RPMI7951 (cell line): ENCODE measurements around the gene KCNAB1. TPM values are rescaled to one million over a fixed set of nuclear protein-coding genes. Genes with fewer than 3 reads are reported as not detected.
A peak's percentile ranks its signal among the peaks of the same experiment; 100 is the strongest.
"Not testable (repeated sequence)": the region's sequence is repeated elsewhere in the genome, so short reads cannot be mapped to it uniquely, and the experiment has no call there.

Experiments
- DNase-seq: peaks from one replicate; pipeline ENCODE4 v3.0.0-alpha.2; 2012; ENCODE audit warnings: low read depth
- total RNA-seq: library from RNA; depleted of rRNA; stranded (reverse); fragments of >200 nt; shearing (Covaris generic); gene quantifications from 2 replicates; pipeline ENCODE4 v1.2.3, GENCODE V29; 2014

KCNAB1 gene
- total RNA-seq, 1 experiment from 2014 or later = 0.96 TPM

DNA sequence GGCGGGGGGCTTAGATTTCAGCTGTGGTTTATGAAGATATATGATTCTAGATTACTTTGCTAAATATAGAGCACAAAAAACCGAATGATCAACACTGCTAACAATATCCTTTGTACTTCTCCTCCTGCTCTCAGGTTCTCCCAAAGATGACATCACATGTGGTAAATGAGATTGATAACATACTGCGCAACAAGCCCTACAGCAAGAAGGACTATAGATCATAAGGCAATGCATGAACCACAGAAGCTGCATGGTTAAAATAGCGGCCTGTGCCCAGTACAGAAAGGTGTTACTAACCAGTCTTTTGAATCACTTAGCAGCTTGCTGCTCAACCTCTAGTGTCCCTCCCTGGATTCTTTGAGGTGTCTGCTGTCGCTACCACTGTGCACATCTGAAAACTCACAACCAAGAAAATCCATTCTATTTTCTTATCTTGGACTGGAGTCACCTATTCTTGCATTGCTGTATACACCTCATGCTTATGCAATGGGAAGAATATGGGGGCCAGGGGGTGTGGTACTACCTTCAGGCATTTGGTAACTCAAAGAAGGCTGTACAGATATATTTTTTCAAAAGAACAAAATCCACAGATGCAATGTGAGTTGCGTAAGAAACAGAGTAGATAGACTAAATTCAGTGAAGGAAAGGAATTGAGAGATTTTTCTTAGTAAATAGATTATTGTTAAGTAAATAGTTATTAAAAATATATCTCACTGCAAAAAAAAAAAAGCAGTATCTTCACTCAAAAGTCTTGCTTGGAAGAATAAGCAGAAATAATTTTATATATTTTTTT lies 416.3 kb downstream of the KCNAB1 start:
- DNase-seq = no peak

GRCh38 chr3:156539051-156539450 lies 418.7 kb downstream of the KCNAB1 start:
- no peak for DNase-seq

GRCh38 chr3:156539802-156540201 lies 419.4 kb downstream of the KCNAB1 start:
- no peak for DNase-seq

GRCh38 chr3:156542101-156543042 lies 422.0 kb downstream of the KCNAB1 start:
- DNase-seq = no peak

DNA sequence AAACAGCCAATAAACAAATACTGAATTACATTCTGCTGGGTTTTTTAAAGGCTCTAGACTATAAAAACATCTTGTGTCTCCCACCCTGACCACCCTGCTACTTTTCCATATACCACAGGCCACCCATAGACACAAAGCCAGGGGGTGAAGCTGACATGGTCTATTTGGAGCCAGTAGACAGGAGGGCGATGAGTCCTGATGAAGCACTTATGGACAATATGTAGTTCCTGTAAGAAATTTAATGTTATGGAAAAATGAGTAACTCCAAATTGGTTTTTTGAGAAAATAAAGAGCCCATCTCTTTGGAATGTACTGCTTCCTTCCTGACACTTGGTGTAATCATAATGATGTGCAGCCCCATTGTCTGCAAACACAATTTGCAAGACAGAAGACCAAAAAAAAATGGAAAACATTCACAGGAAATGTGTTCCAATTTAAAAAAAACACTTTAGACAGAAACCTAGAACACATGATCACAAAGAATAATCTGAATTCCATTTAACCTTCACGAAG lies 422.7 kb downstream of the KCNAB1 start:
- DNase-seq = no peak

GRCh38 chr3:156547637-156548036 lies 427.3 kb downstream of the KCNAB1 start:
- DNase-seq = no peak

- no peak for DNase-seq
Measured at GRCh38 chr3:156548041-156548687, 427.8 kb downstream of the KCNAB1 start.

GRCh38 chr3:156548902-156549301 lies 428.5 kb downstream of the KCNAB1 start:
- no peak for DNase-seq

GRCh38 chr3:156551261-156551660 lies 430.9 kb downstream of the KCNAB1 start:
- peak; percentile 87 for DNase-seq

- DNase-seq = peak; percentile 84
Measured at GRCh38 chr3:156551746-156552145, 431.4 kb downstream of the KCNAB1 start.

DNA sequence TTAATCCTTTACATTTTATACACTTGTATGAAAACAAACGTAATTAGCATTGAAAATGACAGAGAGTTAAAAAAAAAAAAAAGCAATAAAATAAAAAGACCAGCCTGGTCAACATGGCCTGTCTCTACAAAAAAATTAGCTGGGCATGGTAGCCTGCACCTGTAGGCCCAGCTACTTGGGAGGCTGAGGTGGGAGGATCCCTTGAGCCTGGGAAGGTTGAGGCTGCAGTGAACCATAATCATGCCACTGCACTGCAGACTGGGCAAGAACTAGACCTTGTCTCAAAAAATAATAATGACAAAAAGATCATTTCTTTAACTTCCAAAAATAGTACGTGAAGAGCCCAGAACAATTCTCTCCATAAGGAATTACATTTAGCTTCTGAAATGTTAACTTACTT lies 432.6 kb downstream of the KCNAB1 start:
- no peak for DNase-seq

DNA sequence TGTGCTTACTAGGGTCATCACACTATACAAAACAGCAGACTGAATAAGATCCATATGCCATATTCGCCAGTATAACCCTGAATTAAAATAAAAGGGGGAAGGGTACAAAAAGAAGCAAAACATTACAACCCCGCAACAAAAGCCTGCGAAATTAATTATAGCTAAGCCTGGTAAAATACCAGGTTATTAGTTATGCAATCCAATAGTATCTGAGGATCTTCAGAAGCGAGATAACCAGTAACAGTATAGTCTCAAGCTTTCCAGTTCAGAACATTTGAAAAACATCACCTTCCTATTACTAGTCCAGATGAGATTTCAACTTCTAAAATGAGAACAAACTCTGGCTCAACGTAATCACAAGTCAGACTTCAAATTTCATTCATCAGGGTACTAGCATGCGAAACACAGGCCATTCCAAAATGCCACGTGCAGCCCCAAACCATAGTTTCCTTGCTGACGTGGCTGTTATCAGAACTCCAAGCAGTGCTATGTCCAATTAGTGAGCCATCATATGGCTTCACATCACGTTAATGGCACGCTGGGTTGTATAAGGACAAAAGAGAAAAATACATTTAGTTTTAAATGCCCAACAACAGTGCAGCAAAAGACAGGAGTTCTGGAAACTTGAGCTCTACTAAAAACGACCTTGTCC lies 433.5 kb downstream of the KCNAB1 start:
- peak; percentile 65 for DNase-seq

DNA sequence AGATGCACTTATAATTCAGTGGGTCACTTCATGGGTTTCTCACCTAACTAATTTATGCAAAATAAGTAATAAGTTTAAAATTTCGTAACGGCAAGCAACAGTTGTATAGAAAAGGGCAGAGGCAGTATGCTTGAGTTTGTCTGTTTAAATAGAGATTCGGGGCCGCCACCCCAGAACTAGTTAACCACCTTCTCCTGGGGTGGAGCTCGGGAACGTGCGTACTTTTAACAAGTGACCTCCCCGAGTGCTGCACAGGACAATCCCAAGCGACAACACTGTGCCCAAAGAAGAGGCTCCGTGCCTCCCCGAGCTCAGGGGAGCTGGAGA lies 434.1 kb downstream of the KCNAB1 start:
- no peak for DNase-seq

- peak; percentile 99 for DNase-seq
Measured at GRCh38 chr3:156554842-156555687, 434.7 kb downstream of the KCNAB1 start, which contains the start of gene SSR3. Gene SSR3, minus strand, starts transcription at chr3:156555117. Its CDS starts 28 bp downstream, at chr3:156555089.

- no peak for DNase-seq
Measured at GRCh38 chr3:156558389-156558788, 438.0 kb downstream of the KCNAB1 start.

DNA sequence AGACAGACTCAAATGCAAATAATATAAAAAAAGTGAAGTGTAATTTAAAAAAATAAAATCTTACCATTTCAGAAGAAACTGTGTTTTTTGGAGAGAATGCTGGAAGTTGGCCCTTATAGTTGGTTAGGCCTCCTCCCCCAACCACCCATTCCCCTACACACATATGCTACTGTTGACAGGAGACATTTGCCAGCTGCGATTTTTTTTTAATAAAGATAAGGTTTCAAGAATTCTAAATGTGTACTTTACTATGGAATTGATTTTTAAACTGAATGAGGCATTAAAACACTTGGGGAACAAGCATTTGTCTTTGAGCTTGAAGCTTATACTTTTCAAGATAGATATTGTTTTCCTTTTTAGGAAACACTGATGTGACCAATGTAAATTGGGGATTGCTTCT lies 438.9 kb downstream of the KCNAB1 start:
- no peak for DNase-seq

- no peak for DNase-seq
Measured at GRCh38 chr3:156561533-156561932, 441.2 kb downstream of the KCNAB1 start.

- DNase-seq = not testable (repeated sequence)
Measured at GRCh38 chr3:156562486-156562885, 442.1 kb downstream of the KCNAB1 start.

- DNase-seq = no peak
Measured at GRCh38 chr3:156563900-156564682, 443.7 kb downstream of the KCNAB1 start.

GRCh38 chr3:156569016-156569415 lies 448.6 kb downstream of the KCNAB1 start:
- not testable (repeated sequence) for DNase-seq
